MM.1S (cell line): ENCODE results near the gene FCGBP.

ENCODE experiments used
- CTCF ChIP-seq: fragments of 300-600 bp; sonication (generic); IDR thresholded peaks from 2 replicates; pipeline ENCODE4 v1.5.1; 2016; ENCODE audit warnings: antibody characterized with exemption, low read length, mixed read lengths
- EZH2phosphoT487 ChIP-seq: fragments of 300-600 bp; sonication (generic); IDR thresholded peaks from 2 replicates; pipeline ENCODE4 v1.6.1; 2018; ENCODE audit warnings: antibody characterized with exemption, low read length

- no peak for TF ChIP-seq CTCF
- TF ChIP-seq EZH2phosphoT487 = no peak
Measured at GRCh38 chr19:39915101-39915847, 19.2 kb downstream of the FCGBP start.
